Stomach (tissue), 9 donors: ENCODE measurements around the gene COL27A1. TPM values are rescaled to one million over a fixed set of nuclear protein-coding genes. Genes with fewer than 3 reads are reported as not detected.
"Not testable (repeated sequence)": the region's sequence is repeated elsewhere in the genome, so short reads cannot be mapped to it uniquely, and the experiment has no call there.

Source experiments
- DNase-seq, 2 donors: peaks; one replicate each; pipeline versions ENCODE4 v3.0.0 to v3.0.0-alpha.2; 2013 to 2019
- H3K27ac ChIP-seq, 5 donors: fragments of 200-600 bp in 4 of 5; sonication (generic) in 4 of 5; one replicate each; pipeline ENCODE4 v1.5.1; 2013 to 2019; ENCODE audit warnings: mild to moderate bottlenecking in 1 of 5, moderate library complexity in 1 of 5
- H3K27me3 ChIP-seq, 3 donors: fragments of 200-600 bp; sonication (generic); one replicate each; pipeline ENCODE4 v1.5.1; 2017 to 2019; ENCODE audit warnings: mixed run types in 1 of 3
- H3K36me3 ChIP-seq, 4 donors: fragments of 200-600 bp; sonication (generic); 1 replicate in 3 of 4; 2 replicates in 1 of 4; pipeline ENCODE4 v1.5.1; 2016 to 2019
- H3K4me1 ChIP-seq, 4 donors: fragments of 200-600 bp; sonication (generic); one replicate each; pipeline ENCODE4 v1.5.1; 2016 to 2019
- H3K4me3 ChIP-seq, 4 donors: fragments of 200-600 bp; sonication (generic) in 3 of 4; one replicate each; pipeline ENCODE4 v1.5.1; 2016 to 2019; ENCODE audit warnings: mild to moderate bottlenecking in 1 of 4
- H3K9me3 ChIP-seq, 4 donors: fragments of 200-600 bp; sonication (generic); one replicate each; pipeline ENCODE4 v1.5.1; 2016 to 2019
- EP300 ChIP-seq: sonication (generic); formaldehyde crosslinking; IDR thresholded peaks from one replicate; pipeline ENCODE4 v1.6.1; 2017; ENCODE audit warnings: antibody characterized with exemption
- POLR2A ChIP-seq, 4 donors: fragments of 450-650 bp; IDR thresholded peaks; one replicate each; pipeline ENCODE4 v1.6.1; 2016; ENCODE audit warnings: antibody characterized with exemption in 4 of 4, control low read depth in 2 of 4, mild to moderate bottlenecking in 1 of 4, moderate library complexity in 1 of 4
- POLR2AphosphoS5 ChIP-seq, 3 donors: sonication (generic); formaldehyde crosslinking; IDR thresholded peaks; one replicate each; pipeline ENCODE4 v1.6.1; 2016; ENCODE audit warnings: antibody characterized with exemption in 3 of 3
- WGBS, 5 donors: extraction: QIAGEN DNeasy Blood & Tissue Kit in 3 of 5; methylation state at CpG; one replicate each; pipeline versions ENCODE4 v1.1.5 to v1.1.7; 2013 to 2018; 5-methylcytosine and 5-hydroxymethylcytosine counted together
- intact Hi-C: fragments of 100-400 bp; cut with DNase I; formaldehyde crosslinking; loops from one replicate; pipeline ENCODE4 v1.15.1; 2023; ENCODE audit warnings: low total_unique reads
- polyA plus RNA-seq, 3 donors: library from polyadenylated mRNA; stranded (reverse); fragments of 200-250 nt; gene quantifications; one replicate each; pipeline ENCODE4 v1.2.3, GENCODE V29; 2013
- total RNA-seq, 5 donors: library from RNA; depleted of rRNA; stranded (reverse); fragments of >200 nt; gene quantifications; one replicate each; pipeline versions ENCODE4 v1.1.0 to v1.2.3, GENCODE V29; 2014 to 2016
- TF ChIP-seq, protein P1 (sequence below), 7 experiments: fragments of 450-650 bp in 4 of 7; fragments of 200-600 bp in 3 of 7; sonication (generic) in 3 of 7; IDR thresholded peaks; one replicate each; pipeline ENCODE4 v1.5.1; 2016 to 2019; ENCODE audit warnings: antibody characterized with exemption in 7 of 7, control low read depth in 2 of 7, mild to moderate bottlenecking in 1 of 7
- donor health status: healthy with polysubstance abuse.
- donor health status: Bipolar disorder and iron deficiency.
- donor health status: healthy.

Gene COL27A1
- total and polyA plus RNA-seq, 8 donors = 2.9 to 26.3 (median 8.2) TPM

DNA sequence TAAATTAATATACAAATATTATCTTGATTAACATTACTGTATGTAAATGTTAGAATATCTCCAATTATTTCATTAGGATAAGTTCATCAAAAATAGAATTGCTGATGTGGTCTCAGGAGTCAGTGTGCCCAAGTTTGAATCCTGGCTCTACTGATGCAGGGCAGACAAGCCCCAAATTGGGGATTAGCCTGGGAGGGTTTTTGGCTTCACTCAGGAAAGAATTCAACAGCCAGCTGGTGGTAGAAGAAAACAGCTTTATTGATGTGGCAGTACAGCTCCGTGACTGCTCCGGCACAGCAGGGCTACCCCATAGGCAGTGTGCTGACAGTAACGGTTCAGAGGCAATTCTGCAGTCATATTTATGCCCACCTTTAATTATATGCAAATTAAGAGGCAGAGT lies 32.5 kb downstream of the COL27A1 start:
- H3K4me3 ChIP-seq = no peak overlapping the region
- H3K9me3 ChIP-seq = peaks cover 0 to 13% (median 5%) of the 10 kb centered on the region in 4 donors
- TF ChIP-seq POLR2A (IDR thresholded peaks at IDR 0.05) (no peak), POLR2AphosphoS5 (IDR thresholded peaks at IDR 0.05) (no peak), EP300 (no peak)
- TF ChIP-seq, protein P1, sequence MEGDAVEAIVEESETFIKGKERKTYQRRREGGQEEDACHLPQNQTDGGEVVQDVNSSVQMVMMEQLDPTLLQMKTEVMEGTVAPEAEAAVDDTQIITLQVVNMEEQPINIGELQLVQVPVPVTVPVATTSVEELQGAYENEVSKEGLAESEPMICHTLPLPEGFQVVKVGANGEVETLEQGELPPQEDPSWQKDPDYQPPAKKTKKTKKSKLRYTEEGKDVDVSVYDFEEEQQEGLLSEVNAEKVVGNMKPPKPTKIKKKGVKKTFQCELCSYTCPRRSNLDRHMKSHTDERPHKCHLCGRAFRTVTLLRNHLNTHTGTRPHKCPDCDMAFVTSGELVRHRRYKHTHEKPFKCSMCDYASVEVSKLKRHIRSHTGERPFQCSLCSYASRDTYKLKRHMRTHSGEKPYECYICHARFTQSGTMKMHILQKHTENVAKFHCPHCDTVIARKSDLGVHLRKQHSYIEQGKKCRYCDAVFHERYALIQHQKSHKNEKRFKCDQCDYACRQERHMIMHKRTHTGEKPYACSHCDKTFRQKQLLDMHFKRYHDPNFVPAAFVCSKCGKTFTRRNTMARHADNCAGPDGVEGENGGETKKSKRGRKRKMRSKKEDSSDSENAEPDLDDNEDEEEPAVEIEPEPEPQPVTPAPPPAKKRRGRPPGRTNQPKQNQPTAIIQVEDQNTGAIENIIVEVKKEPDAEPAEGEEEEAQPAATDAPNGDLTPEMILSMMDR (IDR thresholded peaks at IDR 0.05) = no peak
- no peaks in the 10 kb centered on the region for H3K36me3 ChIP-seq
- H3K27me3 ChIP-seq = no peaks in the 10 kb centered on the region
- no peak for DNase-seq
- no peak overlapping the region for H3K27ac ChIP-seq
- intact Hi-C loops = no loop called here
- peaks cover 0 to 4% (median 0%) of the 10 kb centered on the region in 4 donors for H3K4me1 ChIP-seq
- 68 to 89% (median 79%) methylated on average over 3 of the region's 3 CpGs for WGBS, 5 donors

DNA sequence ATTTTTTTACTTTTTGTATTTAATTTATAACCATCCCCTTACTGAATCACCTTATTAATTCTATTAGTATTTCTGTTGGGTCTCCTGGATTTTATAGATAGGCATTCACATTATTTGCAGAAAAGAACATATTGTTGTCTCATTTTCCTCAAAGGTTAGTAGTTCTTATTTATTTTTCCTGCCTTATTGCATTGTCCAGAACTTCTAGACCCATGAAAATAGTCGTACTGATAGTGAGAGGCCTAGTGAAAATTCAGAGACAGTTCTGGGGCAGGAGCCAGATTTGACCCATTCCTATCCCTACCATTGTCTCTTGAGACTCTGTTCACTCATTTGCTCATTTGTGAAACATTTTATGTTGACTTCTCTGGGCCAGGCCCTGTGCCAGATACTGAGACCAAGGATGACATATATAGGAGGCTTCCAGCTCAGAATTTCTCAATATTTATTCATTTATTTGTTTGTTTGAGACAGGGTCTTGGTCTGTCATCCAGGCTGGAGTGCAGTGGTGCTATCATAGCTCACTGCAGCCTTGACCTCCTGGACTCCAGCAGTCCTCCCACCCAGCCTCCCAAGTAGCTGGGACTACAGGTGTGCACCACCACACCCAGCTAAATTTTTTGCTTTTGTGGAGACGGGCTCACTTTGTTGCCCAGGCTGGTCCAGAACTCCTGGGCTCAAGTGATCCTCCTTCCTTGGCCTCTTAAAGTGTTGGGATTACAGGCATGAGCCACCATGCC lies 34.7 kb downstream of the COL27A1 start:
- Histone ChIP-seq H3K4me3 (no peak overlapping the region), H3K36me3 (no peaks in the 10 kb centered on the region), H3K9me3 (peaks cover 0 to 13% (median 5%) of the 10 kb centered on the region in 4 donors), H3K27me3 (no peaks in the 10 kb centered on the region), H3K27ac (no peak overlapping the region), H3K4me1 (peaks cover 0 to 4% (median 0%) of the 10 kb centered on the region in 4 donors)
- 82 to 93% (median 92%) methylated on average over 2 of the region's 2 CpGs for WGBS, 5 donors
- TF ChIP-seq, protein P1 (IDR thresholded peaks at IDR 0.05) = no peak
- TF ChIP-seq POLR2AphosphoS5 (IDR thresholded peaks at IDR 0.05) (no peak), EP300 (no peak), POLR2A (IDR thresholded peaks at IDR 0.05) (no peak)
- DNase-seq = no peak
- intact Hi-C loops = no loop called here

DNA sequence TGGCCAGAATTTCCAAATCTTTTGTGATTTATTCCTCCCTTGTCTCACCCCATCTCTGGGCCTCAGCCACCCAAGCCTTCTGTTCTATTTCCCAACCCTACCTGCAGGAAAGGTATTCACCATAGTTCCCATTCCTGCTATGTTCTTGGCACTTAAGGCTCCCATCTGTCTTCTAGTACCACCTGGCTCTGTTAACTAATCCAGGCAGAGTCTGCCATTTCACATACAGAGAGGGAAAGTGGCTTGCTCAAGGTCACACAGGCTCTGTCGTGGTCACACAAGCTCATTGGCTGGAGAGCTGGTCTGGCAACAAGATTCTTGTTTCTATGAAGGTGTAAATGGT lies 35.2 kb downstream of the COL27A1 start:
- Histone ChIP-seq H3K9me3 (peaks cover 0 to 13% (median 5%) of the 10 kb centered on the region in 4 donors), H3K27me3 (no peaks in the 10 kb centered on the region), H3K36me3 (no peaks in the 10 kb centered on the region), H3K27ac (no peak overlapping the region), H3K4me1 (peaks cover 0 to 4% (median 0%) of the 10 kb centered on the region in 4 donors), H3K4me3 (no peak overlapping the region)
- TF ChIP-seq, protein P1 (IDR thresholded peaks at IDR 0.05) = no peak
- whole genome bisulfite sequencing, 5 donors = 78 to 93% (median 81%) methylated on average over 1 of the region's 1 CpG
- intact Hi-C loops = no loop called here
- DNase-seq = no peak

DNA sequence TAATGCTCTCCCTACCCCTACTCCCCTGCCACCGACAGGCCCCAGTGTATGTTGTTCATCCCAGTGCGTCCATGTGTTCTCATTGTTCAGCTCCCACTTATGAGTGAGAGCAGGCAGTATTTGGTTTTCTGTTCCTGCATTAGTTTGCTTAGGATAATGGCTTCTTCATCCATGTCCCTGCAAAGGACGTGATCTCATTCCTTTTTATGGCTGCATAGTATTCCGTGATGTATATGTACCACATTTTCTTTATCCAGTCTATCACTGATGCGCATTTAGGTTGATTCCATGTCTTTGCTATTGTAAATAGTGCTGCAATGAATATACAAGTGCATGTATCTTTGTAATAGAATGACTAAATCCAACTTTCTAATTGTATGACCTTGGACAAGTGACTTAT lies 36.1 kb downstream of the COL27A1 start:
- H3K27ac ChIP-seq, H3K4me3 ChIP-seq, H3K36me3 ChIP-seq, H3K4me1 ChIP-seq, intact Hi-C loops, H3K27me3 ChIP-seq, DNase-seq: not testable (repeated sequence)
- H3K9me3 ChIP-seq = peaks cover 0 to 13% (median 5%) of the 10 kb centered on the region in 4 donors
- 94 to 98% (median 95%) methylated on average over 5 of the region's 5 CpGs for WGBS, 5 donors

DNA sequence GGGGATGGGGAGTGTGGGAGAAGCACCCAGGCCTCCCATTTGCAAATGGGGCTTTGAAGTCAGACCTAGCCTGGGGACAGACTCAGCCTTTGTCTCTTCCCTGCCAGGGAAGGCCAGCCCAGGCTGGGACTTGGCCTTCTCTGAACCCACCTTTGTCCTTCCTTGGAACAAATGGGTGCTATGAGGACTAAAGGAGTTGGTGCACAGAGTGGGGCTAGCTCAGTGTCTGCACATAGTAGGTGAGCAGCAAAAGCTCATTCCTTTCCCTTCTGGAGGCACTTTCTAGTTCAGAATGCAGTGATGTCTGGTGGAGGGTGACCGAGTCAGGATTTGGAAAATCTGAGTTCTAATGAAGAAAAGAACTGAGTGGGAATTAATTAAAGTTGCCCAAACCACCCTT lies 37.2 kb downstream of the COL27A1 start:
- TF ChIP-seq EP300 (no peak), POLR2AphosphoS5 (IDR thresholded peaks at IDR 0.05) (no peak), POLR2A (IDR thresholded peaks at IDR 0.05) (no peak)
- TF ChIP-seq, protein P1 (IDR thresholded peaks at IDR 0.05) = no peak
- Histone ChIP-seq H3K4me3 (no peak overlapping the region), H3K27ac (no peak overlapping the region), H3K4me1 (peaks cover 0 to 4% (median 0%) of the 10 kb centered on the region in 4 donors), H3K27me3 (no peaks in the 10 kb centered on the region), H3K36me3 (peaks cover 0 to 8% (median 0%) of the 10 kb centered on the region in 4 donors), H3K9me3 (peaks cover 0 to 13% (median 5%) of the 10 kb centered on the region in 4 donors)
- no peak for DNase-seq
- intact Hi-C loops = no loop called here
- WGBS, 5 donors = 90 to 100% (median 100%) methylated on average over 1 of the region's 1 CpG
